Activated CD8-positive, alpha-beta memory T cell treated with anti-CD3 and anti-CD28 coated beads for 36 hours (primary cell): ENCODE results near the gene MLC1. TPM values are rescaled to one million over a fixed set of nuclear protein-coding genes. Genes with fewer than 3 reads are reported as not detected.

ENCODE experiments used
- CTCF ChIA-PET: fragments of 350-600 bp; sonication (Branson Sonifier 250); formaldehyde crosslinking; loops from one replicate; lab custom pipeline; 2021; ENCODE audit warnings: antibody characterized with exemption; lab: Charles Lee
- POLR2A ChIA-PET: fragments of 350-600 bp; sonication (Branson Sonifier 250); formaldehyde crosslinking; loops from one replicate; lab custom pipeline; 2021; ENCODE audit warnings: antibody characterized with exemption; lab: Charles Lee
- total RNA-seq, 2 experiments: library from RNA; stranded (reverse); gene quantifications; one replicate each; pipeline ENCODE4 v1.2.3, GENCODE V29; 2021

The MLC1 gene
- total RNA-seq, 2 experiments from 2014 or later, result 0.32 to 0.40 TPM

DNA sequence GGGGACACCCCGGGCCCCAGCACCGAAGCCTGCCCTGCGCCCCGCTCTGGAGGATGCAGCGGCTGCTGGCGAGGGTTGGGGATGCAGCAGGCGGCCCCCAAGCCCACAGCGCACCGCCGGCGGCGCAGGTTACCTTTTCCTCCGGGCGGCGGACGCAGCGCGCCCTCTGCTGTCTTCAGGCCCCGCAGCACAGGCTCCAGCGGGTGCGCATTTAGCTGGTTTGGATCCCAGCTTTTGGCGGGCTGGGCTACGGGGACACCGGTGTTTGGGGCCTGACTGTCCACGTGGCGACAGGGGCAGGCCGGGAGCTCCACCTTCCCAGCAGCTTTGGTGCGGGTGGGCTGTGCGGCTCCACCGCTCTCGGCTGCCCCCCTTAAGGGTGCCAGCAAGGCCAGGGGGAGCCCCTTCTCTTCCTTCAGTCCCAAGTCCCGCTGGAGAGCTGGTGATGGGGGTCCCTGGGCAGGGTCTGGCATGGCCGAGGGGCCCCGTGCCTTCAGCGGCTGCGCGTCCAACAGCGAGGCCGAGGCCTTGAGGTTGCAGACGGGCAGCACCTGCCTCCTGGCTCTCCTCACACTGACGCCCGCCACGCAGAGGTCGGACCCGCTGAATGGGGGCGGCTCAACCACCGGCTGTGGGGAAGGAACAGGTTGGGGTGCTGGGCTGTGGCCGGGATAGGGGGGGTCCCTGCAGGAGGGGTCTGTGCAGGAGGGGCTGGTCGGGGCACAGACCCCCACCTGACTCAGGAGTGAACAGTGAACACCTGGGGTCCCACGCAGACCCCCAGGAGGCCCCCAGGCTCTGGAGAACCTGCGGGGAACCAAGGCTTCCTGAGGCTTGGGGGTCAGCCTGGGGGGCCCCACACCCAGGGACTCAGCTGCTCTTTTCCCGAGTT, 54.7 kb downstream of the MLC1 start:
- CTCF ChIA-PET, result interaction anchor here (0.6 to 3.9 kb wide), 33 partner anchors 11 to 268 kb away, joined by 3 to 42 read pairs (median 4); partner anchors contain the start of gene IL17REL
- POLR2A ChIA-PET, result interaction anchor here (0.6 to 1.1 kb wide), 5 partner anchors 14 to 101 kb away, joined by 3 read pairs; no protein-coding TSS in a partner anchor

DNA sequence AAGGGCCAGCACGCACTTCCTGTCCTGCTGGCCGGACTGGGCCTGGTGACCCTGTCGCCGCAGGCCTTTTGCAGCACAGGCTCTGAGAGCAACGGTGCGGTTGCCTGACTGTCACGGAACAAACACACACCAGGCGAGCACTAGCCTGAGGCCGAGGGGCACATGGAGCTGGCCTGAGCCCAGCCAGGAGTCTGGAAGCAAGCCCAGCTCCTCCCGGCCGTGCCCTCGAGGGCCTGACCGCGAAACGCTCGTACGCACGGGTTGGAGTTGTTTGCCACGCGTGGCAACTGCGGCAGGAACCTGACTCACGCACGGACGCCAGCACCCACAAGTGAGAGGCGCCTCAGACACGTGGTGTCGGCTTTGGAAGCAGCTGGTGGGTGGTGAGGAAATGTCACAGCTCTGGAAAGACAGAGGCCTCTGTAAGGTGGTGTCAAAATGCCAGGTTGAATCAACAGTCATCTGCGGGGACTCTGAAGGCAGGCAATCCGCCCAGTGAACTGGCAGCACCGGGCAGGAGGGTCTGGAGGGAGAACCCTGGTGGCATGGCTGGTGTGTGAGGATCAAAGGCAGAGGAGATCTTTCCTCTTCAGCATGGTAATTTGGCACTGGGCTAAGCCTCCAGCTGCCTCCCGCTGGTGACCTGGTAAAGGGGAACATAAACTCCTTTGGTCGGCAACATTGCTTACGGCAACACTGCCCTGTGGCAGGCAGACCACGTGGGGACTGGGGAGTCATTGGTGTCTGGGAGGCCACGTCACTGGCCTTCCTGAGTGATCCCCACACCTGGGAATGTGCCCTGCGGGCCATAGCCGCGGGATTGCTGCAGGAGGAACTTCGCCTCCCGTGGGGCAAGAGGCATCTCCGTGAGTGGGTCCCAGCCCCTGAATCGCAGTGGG, 57.3 kb downstream of the MLC1 start:
- CTCF ChIA-PET, result interaction anchor here (1.2 to 2.6 kb wide), 4 partner anchors 10 to 260 kb away, joined by 4 to 12 read pairs (median 7); no protein-coding TSS in a partner anchor
- POLR2A ChIA-PET, result interaction anchor here (0.6 to 1.2 kb wide), 3 partner anchors 9 to 61 kb away, joined by 3 to 4 read pairs (median 4); no protein-coding TSS in a partner anchor

DNA sequence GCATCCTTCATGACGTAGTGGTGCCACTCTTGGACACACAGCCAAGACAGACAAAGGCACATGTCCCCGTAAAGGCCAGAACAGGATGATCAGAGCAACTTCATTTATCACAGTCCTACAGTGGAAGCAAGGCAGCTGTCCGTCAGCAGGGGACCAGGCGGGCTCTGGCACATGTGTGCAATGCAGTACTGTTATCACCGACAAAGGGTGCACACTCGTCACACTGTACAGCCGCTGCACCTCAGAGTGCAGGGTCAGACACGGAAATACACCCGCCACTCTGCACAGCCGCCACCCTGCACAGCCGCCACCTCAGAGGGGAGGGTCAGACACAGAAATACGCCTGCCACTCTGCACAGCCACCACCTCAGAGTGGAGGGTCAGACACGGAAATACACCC, 59.2 kb downstream of the MLC1 start:
- ChIA-PET CTCF (interaction anchor here (2.6 kb wide), 1 partner anchor 33 kb away, joined by 12 read pairs; no protein-coding TSS in a partner anchor), POLR2A (no interaction called here)

DNA sequence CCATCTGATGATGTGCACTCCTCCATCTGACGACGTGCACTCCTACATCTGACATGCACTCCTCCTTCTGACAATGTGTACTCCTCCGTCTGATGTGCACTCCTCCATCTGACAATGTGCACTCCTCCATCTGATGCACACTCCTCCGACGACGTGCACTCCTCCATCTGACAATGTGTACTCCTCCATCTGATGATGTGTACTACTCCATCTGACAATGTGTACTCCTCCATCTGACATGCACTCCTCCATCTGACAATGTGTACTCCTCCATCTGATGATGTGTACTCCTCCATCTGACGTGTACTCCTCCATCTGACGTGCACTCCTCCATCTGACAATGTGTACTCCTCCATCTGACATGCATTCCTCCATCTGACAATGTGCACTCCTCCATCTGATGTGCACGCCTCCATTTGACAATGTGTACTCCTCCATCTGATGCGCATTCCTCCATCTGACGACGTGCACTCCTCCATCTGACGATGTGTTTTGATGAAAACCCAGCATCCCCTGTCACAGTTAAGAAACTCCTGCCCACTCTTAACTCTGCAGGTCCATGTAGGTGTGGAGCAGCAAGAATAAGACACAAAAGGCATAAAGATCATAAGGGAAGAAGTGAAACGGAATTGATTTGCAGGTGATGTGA, 62.9 kb downstream of the MLC1 start:
- ChIA-PET CTCF (no interaction called here), POLR2A (no interaction called here)

DNA sequence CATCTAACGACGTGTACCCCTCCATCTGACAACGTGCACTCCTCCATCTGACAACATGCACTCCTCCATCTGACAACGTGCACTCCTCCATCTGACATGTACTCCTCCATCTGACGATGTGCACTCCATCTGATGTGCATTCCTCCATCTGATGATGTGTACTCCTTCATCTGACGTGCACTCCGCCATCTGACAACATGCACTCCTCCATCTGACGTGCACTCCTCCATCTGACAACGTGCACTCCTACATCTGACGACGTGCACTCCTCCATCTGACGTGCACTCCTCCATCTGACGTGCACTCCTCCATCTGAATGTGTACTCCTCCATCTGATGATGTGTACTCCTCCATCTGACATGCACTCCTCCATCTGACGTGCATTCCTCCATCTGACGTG, 64.6 kb downstream of the MLC1 start:
- CTCF ChIA-PET, result no interaction called here

DNA sequence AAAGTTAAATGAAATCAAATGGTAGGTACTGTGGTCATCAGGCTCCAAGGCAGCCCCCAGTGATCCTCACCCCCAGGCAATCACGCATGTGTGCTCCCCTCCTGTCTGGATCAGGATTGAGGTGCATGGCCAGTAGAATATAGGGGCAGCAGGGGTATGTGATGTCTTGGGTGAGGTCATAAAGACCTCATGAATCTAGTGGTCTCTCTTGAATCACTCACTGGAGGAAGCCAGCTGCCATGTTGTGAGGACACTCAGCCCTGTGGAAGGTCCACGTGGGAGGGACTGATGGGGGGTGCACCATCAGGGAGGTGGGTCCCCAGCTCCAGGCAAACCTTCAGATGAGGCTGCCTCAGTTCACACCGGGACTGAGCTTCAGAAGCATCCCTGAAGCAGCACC, 65.9 kb downstream of the MLC1 start:
- CTCF ChIA-PET, result interaction anchor here (0.9 kb wide), 1 partner anchor 11 kb away, joined by 5 read pairs; no protein-coding TSS in a partner anchor
- POLR2A ChIA-PET, result interaction anchor here (0.6 to 1.6 kb wide), 2 partner anchors 8 to 52 kb away, joined by 3 to 4 read pairs; no protein-coding TSS in a partner anchor

More for the DNA sequence above, 64.6 kb downstream of the MLC1 start:
- POLR2A ChIA-PET, result no interaction called here

DNA sequence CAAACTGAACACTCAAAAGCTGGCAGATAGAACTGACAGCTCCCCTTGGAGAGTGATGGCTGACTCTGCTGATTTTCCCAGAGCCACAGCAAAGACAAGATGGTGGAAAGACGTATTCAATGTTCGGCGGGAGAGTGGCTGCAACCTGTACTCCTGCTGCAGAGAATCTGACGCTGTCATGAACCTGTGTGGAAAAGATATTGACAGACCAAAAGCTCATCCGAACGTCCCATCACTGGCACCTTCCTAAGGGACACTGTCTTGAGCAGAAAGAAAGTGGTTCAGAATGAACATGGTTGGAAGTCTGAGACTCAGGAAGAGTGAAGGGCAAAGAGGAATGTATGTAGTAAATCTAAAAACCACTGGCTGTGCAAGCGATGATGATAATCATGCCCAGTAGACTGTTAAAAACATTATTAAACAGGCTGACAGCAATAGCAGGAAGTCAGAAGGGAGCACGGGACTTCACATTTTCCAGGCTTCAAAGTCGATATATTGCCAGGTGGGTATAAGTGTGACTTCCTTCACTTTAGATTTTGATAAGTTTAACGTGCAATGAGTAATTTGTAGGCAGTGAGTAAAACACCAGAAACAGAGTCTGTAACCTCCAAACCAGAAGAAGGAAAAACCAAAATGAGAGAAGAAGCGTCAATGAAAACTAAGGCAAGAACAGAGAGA, 66.5 kb downstream of the MLC1 start:
- ChIA-PET CTCF (interaction anchor here (0.7 to 3.7 kb wide), 8 partner anchors 9 to 92 kb away, joined by 3 to 18 read pairs (median 4); no protein-coding TSS in a partner anchor), POLR2A (interaction anchor here (0.7 to 1.7 kb wide), 3 partner anchors 9 to 82 kb away, joined by 3 to 6 read pairs (median 4); no protein-coding TSS in a partner anchor)

DNA sequence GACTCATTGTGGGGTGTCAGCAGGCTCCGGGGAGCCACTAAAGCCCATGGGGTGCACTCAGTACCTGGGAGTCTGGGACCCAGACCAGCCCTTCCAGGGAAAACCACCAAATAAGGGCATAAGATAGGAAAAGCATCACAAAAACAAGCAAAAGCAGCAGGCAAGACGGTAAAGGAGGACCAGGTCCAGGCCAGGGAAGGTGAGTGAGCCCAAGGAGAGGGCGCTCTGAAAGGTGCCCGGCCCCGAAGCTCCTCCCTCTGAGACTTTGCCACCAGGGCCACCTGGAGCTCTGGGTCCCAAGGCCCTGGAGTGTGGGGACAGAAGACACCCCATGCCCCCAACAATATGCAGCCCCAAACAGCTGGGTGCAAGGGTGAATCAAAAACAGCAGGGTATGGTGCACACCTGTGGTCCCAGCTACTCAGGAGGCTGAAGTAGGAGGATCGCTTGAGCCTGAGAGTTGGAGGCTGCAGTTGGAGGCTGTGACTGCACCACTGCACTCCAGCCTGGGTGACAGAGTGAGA, 67.5 kb downstream of the MLC1 start:
- ChIA-PET CTCF (interaction anchor here (0.7 to 3.7 kb wide), 8 partner anchors 10 to 93 kb away, joined by 3 to 18 read pairs (median 4); no protein-coding TSS in a partner anchor), POLR2A (interaction anchor here (0.6 to 1.7 kb wide), 7 partner anchors 13 to 161 kb away, joined by 3 to 6 read pairs (median 4); partner anchors contain the start of gene PIM3)

DNA sequence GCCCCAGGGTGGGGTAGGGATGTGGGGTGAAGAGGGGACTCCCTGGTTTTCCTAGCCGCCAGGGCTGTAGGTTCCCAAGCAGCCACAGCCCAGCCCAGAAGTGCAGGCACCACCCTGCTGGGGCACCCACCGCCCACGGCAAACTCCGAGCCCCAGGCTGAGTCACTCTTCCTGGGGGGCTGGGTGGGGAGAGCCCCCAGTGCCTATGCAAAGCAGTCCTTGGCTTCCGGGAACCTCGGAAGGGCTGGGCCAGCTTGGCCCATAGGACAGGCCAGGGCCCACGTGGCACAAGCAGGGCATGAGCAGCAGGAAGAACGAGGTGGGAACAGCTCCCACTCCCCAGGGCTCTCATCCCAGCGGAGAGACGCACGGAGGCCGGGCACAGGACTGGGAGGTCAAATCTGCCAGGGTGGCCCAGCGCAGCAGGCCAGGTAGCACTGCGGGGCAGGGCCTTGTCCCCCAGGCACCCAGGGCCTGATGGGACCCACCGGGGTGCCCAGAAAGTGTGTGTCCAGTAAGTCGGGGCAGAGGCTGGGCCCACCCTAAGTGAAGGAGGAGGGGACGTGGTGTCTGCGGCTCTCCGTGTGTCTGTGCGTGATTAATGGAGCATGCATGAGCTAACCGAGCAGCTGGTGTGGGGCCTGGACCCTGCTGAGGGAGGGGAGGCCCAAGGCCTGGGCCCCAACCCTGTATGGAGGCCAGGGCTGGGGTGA, 68.1 kb downstream of the MLC1 start:
- CTCF ChIA-PET, result interaction anchor here (1.1 to 3.7 kb wide), 6 partner anchors 10 to 86 kb away, joined by 3 to 18 read pairs (median 6); no protein-coding TSS in a partner anchor
- POLR2A ChIA-PET, result interaction anchor here (0.5 to 1.7 kb wide), 9 partner anchors 12 to 160 kb away, joined by 3 to 6 read pairs (median 4); partner anchors contain the start of gene PIM3

DNA sequence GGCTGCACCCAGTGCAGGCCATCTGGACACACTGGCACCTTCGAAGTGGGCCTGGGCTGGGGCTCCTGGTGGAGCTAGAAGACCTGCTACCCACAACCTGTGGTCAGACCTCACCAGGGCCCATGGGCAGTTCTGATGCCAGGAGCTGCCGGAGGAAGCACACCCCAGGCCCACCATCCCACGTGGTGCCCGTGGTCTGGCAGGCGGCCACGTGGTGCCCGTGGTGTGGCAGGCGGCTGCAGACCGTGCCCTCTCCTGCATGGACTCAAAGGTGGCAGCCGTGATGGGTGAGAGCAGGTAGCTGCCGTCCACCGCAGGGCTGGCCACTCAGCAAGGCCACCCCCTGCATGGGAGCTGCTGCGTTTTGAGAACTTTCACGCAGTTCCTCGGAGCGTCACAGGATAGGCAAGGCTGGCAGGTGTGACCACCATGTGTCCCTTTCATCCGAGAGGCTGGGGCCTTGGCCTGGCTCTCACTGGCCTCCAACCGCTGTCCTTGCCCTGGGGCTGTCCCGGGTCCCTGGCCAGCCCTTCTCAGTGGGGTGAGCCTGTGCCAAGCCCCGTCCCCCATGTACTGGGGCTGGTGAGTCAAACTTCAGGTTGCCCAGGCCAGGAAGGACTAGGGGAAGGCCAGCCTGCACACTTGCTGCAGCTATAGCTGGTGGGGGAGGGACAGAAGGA, 68.8 kb downstream of the MLC1 start:
- CTCF ChIA-PET, result interaction anchor here (1.1 to 3.7 kb wide), 4 partner anchors 11 to 86 kb away, joined by 3 to 18 read pairs (median 10); no protein-coding TSS in a partner anchor
- POLR2A ChIA-PET, result interaction anchor here (0.5 to 1.5 kb wide), 4 partner anchors 13 to 124 kb away, joined by 3 to 4 read pairs (median 3); partner anchors contain the start of gene PIM3

DNA sequence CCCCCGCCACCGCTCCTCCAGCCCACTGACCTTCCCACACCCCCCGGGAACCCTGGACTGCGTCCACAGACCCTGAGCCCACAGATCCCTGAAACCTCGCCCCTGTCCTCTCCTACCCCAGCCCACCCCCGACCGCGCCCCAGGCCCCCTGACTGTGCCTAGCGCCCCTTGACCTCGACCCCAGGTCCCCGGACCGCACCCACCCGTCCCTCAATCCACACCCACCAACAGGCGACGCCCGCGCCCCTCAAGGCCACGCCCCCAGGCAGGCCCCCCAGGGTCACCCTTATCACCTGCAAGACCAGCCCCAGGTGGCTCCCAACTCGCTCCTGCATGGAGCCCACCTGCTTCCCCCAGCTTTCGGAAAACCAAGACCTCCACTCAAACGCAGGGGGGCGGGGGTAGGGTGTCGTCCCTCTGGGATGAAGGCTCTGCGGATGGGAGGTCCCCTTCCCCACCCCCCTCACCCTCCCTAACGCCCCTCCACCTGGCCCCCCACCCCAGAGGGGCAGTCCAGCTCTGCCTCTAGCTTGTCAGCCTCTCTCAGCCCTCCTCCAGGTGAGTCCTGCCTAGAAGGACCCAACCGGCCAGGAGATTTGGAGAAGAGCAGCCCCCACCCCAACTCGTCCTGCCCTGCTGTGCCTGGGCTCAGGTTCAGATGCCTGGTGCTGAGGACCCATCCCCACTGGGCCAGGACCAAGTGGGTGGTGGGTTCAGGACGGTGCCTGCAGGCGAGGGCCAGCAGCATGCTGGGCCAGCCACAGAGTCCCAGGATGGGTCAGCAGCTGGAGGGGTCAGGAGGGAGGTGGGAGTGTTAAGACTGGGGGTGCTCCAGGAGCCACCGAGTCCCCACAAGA, 69.5 kb downstream of the MLC1 start:
- POLR2A ChIA-PET, result no interaction called here
- CTCF ChIA-PET, result interaction anchor here (1.1 to 3.7 kb wide), 3 partner anchors 15 to 85 kb away, joined by 3 to 18 read pairs (median 12); no protein-coding TSS in a partner anchor

DNA sequence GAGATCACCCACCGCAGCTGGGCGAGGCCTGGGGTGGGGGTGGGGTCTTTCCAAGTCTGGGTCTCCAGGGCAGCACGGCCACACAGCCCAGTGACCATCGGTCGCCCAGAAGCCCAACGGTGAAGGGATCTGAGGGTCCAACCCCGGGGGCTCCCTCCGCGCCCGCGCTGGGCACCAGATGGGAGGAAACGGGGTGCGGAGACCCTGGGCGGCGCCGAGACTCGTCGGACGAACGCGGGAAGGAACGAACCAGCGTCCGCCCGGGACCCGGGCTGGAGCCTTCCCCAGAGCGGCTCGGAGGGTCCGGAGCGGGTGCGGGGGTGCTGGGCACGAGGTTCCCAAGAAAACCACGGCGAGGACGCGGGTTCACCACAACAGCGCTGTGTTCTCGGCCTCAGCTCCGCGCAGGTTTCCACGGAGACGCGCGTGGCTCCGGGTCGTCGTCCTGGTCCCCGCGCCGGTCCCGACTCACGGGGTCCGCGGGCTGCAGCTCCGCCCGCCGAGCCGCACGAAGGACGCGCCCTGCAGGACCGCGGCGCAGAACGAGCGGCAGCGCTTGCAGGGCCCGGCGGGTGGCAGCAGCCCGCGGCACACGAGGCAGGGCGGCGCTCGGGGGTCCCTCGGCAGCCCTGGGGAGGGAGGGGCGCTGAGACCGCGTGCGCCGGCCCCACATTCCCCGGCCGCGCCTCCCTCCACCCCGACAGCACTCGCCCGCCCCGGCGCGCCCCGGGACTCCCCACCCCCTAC, 70.4 kb downstream of the MLC1 start:
- CTCF ChIA-PET, result interaction anchor here (0.6 to 2.7 kb wide), 2 partner anchors 22 to 84 kb away, joined by 3 to 8 read pairs; no protein-coding TSS in a partner anchor

DNA sequence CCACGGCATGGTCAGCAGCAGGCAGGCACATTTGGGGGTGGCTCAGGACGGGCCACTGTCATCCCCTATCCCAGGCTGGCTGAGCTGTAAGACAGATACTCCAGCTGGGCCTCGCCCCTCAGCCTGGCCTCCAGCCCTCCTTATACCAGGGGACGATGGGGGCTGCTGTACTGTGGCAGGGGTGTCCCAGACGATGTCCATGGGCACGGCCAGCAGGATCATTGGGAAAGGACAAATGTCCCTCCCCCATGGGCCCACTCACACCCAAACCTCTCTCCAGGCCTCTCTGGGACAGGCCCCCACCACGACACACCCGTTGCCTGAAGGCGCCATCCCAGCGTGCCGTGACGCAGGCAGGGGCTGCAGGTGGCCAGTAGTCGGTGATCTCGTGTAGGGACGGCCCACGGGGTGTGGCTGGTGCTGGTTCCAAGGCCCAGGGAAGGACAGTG, 71.1 kb downstream of the MLC1 start:
- ChIA-PET CTCF (interaction anchor here (0.6 to 2.7 kb wide), 4 partner anchors 10 to 84 kb away, joined by 3 to 8 read pairs (median 7); no protein-coding TSS in a partner anchor), POLR2A (interaction anchor here (1.0 kb wide), 1 partner anchor 176 kb away, joined by 3 read pairs; no protein-coding TSS in a partner anchor)

More for the DNA sequence above, 70.4 kb downstream of the MLC1 start:
- POLR2A ChIA-PET, result no interaction called here
